A549 (cell line): Measurements from ENCODE around the gene FKBP15. TPM values are rescaled to one million over a fixed set of nuclear protein-coding genes. Genes with fewer than 3 reads are reported as not detected.
A peak's percentile ranks its signal among the peaks of the same experiment; 100 is the strongest.
"Not testable (repeated sequence)": the region's sequence is repeated elsewhere in the genome, so short reads cannot be mapped to it uniquely, and the experiment has no call there.

ENCODE experiments used
- ATAC-seq, 2 experiments: fragments of 200-7000 bp in 1 of 2; fragments of >200 bp in 1 of 2; cut with Nextera tagmentation in 1 of 2; cut with Tn5 transposase in 1 of 2; 3 replicates each; pipeline versions ENCODE4 v1.8.0 to v1.9.1; 2018 to 2020; ENCODE audit warnings: mild to moderate bottlenecking in 1 of 2, moderate library complexity in 1 of 2
- CTCF ChIA-PET: fragments of 300-600 bp; sonication (Branson Sonifier 250); formaldehyde crosslinking; extraction: SDS; loops from one replicate; lab custom pipeline; 2021; ENCODE audit warnings: antibody characterized with exemption, inconsistent platforms; lab: Yijun Ruan, JAX
- POLR2A ChIA-PET: fragments of 350-600 bp; formaldehyde crosslinking; extraction: SDS; loops from one replicate; lab custom pipeline; 2021; ENCODE audit warnings: antibody characterized with exemption, inconsistent platforms; lab: Yijun Ruan, JAX
- DNase-seq, 2 experiments: peaks; one replicate each; pipeline versions ENCODE4 v3.0.0 to v3.0.0-alpha.2; 2011 to 2016; ENCODE audit warnings: low read depth in 1 of 2, low spot score in 1 of 2
- FAIRE-seq: peaks from 2 replicates; lab custom pipeline; 2011; peaks lifted over from hg19 to GRCh38; lab: Jason Lieb, UNC
- H3K27ac ChIP-seq, 2 experiments: fragments of >200 bp; sonication (Bioruptor Twin); formaldehyde crosslinking; 3 replicates each; pipeline ENCODE4 v1.5.1; 2016 to 2017
- H3K4me1 ChIP-seq: fragments of >200 bp; sonication (Bioruptor Twin); formaldehyde crosslinking; 3 replicates; pipeline ENCODE4 v1.6.1; 2016
- H3K4me2 ChIP-seq: fragments of >200 bp; sonication (Bioruptor Twin); formaldehyde crosslinking; 3 replicates; pipeline ENCODE4 v1.6.1; 2016
- H3K4me3 ChIP-seq: fragments of >200 bp; sonication (Bioruptor Twin); formaldehyde crosslinking; 3 replicates; pipeline ENCODE4 v1.5.1; 2016
- H3K9me3 ChIP-seq: fragments of >200 bp; sonication (Bioruptor Twin); formaldehyde crosslinking; 3 replicates; pipeline ENCODE4 v1.6.1; 2016
- FOXS1 ChIP-seq: fragments of 250-450 bp; sonication (Bioruptor Pico); IDR thresholded peaks from 2 replicates; pipeline ENCODE4 v1.5.0; 2020; ENCODE audit warnings: mild to moderate bottlenecking, moderate library complexity
- GATA3 ChIP-seq: IDR thresholded peaks from 2 replicates; pipeline ENCODE4 v1.6.1; 2012; ENCODE audit warnings: borderline replicate concordance
- HEYL ChIP-seq: fragments of 250-450 bp; sonication (Bioruptor Pico); IDR thresholded peaks from 2 replicates; pipeline ENCODE4 v1.8.0; 2021; ENCODE audit warnings: mild to moderate bottlenecking, moderate library complexity
- HMGXB4 ChIP-seq: fragments of 250-450 bp; sonication (Bioruptor Pico); IDR thresholded peaks from 2 replicates; pipeline ENCODE4 v1.5.0; 2021; ENCODE audit warnings: mild to moderate bottlenecking, moderate library complexity, borderline replicate concordance
- KDM1A ChIP-seq: fragments of 200-600 bp; sonication (generic); IDR thresholded peaks from 2 replicates; pipeline ENCODE4 v1.6.1; 2016; ENCODE audit warnings: low read depth, mild to moderate bottlenecking
- MAFK ChIP-seq: fragments of 450-650 bp; IDR thresholded peaks from 2 replicates; pipeline ENCODE4 v1.6.1; 2014; ENCODE audit not compliant: partially characterized antibody
- NFE2L2 ChIP-seq: fragments of 150-350 bp; conservative IDR thresholded peaks from 2 replicates; pipeline ENCODE4 v1.6.1; 2014; ENCODE audit warnings: low read length
- NR3C1 ChIP-seq: fragments of >200 bp; sonication (Bioruptor Twin); formaldehyde crosslinking; IDR thresholded peaks from 3 replicates; pipeline ENCODE4 v1.6.1; 2017
- PHF8 ChIP-seq: fragments of 200-600 bp; sonication (generic); IDR thresholded peaks from 2 replicates; pipeline ENCODE4 v1.6.1; 2016; ENCODE audit warnings: low read depth, mild to moderate bottlenecking, antibody characterized with exemption, moderate library complexity, borderline replicate concordance
- POLR2A ChIP-seq: IDR thresholded peaks from 2 replicates; pipeline ENCODE4 v1.6.1; 2012; ENCODE audit warnings: mild to moderate bottlenecking, low read length
- POLR2AphosphoS2 ChIP-seq: conservative IDR thresholded peaks from 2 replicates; pipeline ENCODE4 v1.6.1; 2012; ENCODE audit warnings: low read length, improper control_type of control experiment, inconsistent platforms
- RAD21 ChIP-seq, 2 experiments: fragments of >200 bp in 1 of 2; sonication (Bioruptor Twin) in 1 of 2; formaldehyde crosslinking in 1 of 2; IDR thresholded peaks in 1 of 2; conservative IDR thresholded peaks in 1 of 2; 2 replicates in 1 of 2; 3 replicates in 1 of 2; pipeline ENCODE4 v1.6.1; 2012 to 2018; ENCODE audit warnings: inconsistent platforms in 1 of 2
- RCOR1 ChIP-seq: fragments of 150-350 bp; IDR thresholded peaks from 2 replicates; pipeline ENCODE4 v1.6.1; 2014; ENCODE audit warnings: antibody characterized with exemption, low read length, low read depth
- ZC3H11A ChIP-seq: fragments of 450-650 bp; IDR thresholded peaks from 2 replicates; pipeline ENCODE4 v1.6.1; 2014; ENCODE audit warnings: antibody characterized with exemption, mild to moderate bottlenecking
- ZSCAN20 ChIP-seq: fragments of 250-450 bp; sonication (Bioruptor Pico); IDR thresholded peaks from 2 replicates; pipeline ENCODE4 v1.8.0; 2022; ENCODE audit warnings: mild to moderate bottlenecking, moderate library complexity
- WGBS: methylation state at CpG from one replicate; pipeline ENCODE4 v1.1.6; 2017; ENCODE audit errors: missing lambda C conversion rate; 5-methylcytosine and 5-hydroxymethylcytosine counted together
- polyA plus RNA-seq, 4 experiments: library from polyadenylated mRNA; depleted of rRNA in 3 of 4; stranded (reverse); fragments of >200 nt; fragmentation: RNase III in 1 of 4; extraction: RNeasy Plus Mini Kit Qiagen cat#74134 plus additional on column Dnase treatment in 1 of 4; gene quantifications; 2 replicates in 3 of 4; 3 replicates in 1 of 4; pipeline ENCODE4 v1.2.3, GENCODE V29; 2011 to 2017
- TF ChIP-seq, protein P1 (sequence below): IDR thresholded peaks from 2 replicates; pipeline ENCODE4 v1.6.1; 2012; ENCODE audit warnings: low read depth, borderline replicate concordance
- TF ChIP-seq, protein P2 (sequence below): fragments of >200 bp; sonication (Bioruptor Twin); formaldehyde crosslinking; IDR thresholded peaks from 3 replicates; pipeline ENCODE4 v1.6.1; 2016
- TF ChIP-seq, protein P3 (sequence below): fragments of >200 bp; sonication (Bioruptor Twin); formaldehyde crosslinking; IDR thresholded peaks from 3 replicates; pipeline ENCODE4 v1.5.1; 2016

Gene FKBP15
- polyA plus RNA-seq, 2 of the 4 experiments (the other 2 are of a cell fraction) = 14.1 to 26.0 TPM

GRCh38 chr9:113129884-113130283 is 91.2 kb downstream of the FKBP15 start:
- DNase-seq (no peak), FAIRE-seq (no peak), ATAC-seq (no peak)
- Histone ChIP-seq H3K4me1 (no peaks in the 10 kb centered on the region), H3K4me3 (no peak overlapping the region), H3K4me2 (no peak overlapping the region), H3K27ac (no peak overlapping the region), H3K9me3 (peaks cover 4% of the 10 kb centered on the region; the same call in 1 of the 3 replicates)
- POLR2A ChIA-PET = no interaction called here
- CTCF ChIA-PET = no interaction called here
- 3% methylated on average over 4 of the region's 4 CpGs for WGBS
- TF ChIP-seq ZSCAN20 (CRISPR knock-in tag) (no peak), HEYL (CRISPR knock-in tag) (no peak), KDM1A (no peak), NR3C1 (no peak), RAD21 (conservative IDR thresholded peaks at IDR 0.05 in 1 of 2, IDR thresholded peaks at IDR 0.05 in 1 of 2) (no peak), ZC3H11A (no peak), POLR2A (no peak), GATA3 (no peak), FOXS1 (CRISPR knock-in tag) (no peak), PHF8 (no peak), HMGXB4 (no peak), RCOR1 (no peak), NFE2L2 (no peak), POLR2AphosphoS2 (no peak)
- TF ChIP-seq, protein P1, sequence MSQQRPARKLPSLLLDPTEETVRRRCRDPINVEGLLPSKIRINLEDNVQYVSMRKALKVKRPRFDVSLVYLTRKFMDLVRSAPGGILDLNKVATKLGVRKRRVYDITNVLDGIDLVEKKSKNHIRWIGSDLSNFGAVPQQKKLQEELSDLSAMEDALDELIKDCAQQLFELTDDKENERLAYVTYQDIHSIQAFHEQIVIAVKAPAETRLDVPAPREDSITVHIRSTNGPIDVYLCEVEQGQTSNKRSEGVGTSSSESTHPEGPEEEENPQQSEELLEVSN = no peak
- TF ChIP-seq, protein P2, sequence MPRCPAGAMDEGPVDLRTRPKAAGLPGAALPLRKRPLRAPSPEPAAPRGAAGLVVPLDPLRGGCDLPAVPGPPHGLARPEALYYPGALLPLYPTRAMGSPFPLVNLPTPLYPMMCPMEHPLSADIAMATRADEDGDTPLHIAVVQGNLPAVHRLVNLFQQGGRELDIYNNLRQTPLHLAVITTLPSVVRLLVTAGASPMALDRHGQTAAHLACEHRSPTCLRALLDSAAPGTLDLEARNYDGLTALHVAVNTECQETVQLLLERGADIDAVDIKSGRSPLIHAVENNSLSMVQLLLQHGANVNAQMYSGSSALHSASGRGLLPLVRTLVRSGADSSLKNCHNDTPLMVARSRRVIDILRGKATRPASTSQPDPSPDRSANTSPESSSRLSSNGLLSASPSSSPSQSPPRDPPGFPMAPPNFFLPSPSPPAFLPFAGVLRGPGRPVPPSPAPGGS = no peak

- Histone ChIP-seq H3K4me3 (no peak overlapping the region), H3K9me3 (peaks cover 4% of the 10 kb centered on the region; the same call in 1 of the 3 replicates), H3K27ac (no peak overlapping the region)
- POLR2A ChIA-PET = no interaction called here
- no peak for DNase-seq
- CTCF ChIA-PET = no interaction called here
- no peak for ATAC-seq
- TF ChIP-seq MAFK = peak; percentile 82
- TF ChIP-seq, protein P3, sequence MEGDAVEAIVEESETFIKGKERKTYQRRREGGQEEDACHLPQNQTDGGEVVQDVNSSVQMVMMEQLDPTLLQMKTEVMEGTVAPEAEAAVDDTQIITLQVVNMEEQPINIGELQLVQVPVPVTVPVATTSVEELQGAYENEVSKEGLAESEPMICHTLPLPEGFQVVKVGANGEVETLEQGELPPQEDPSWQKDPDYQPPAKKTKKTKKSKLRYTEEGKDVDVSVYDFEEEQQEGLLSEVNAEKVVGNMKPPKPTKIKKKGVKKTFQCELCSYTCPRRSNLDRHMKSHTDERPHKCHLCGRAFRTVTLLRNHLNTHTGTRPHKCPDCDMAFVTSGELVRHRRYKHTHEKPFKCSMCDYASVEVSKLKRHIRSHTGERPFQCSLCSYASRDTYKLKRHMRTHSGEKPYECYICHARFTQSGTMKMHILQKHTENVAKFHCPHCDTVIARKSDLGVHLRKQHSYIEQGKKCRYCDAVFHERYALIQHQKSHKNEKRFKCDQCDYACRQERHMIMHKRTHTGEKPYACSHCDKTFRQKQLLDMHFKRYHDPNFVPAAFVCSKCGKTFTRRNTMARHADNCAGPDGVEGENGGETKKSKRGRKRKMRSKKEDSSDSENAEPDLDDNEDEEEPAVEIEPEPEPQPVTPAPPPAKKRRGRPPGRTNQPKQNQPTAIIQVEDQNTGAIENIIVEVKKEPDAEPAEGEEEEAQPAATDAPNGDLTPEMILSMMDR = no peak
- TF ChIP-seq, all 56 proteins: peak for 1
- FAIRE-seq = no peak
- no peak overlapping the region for H3K4me2 ChIP-seq
- no peaks in the 10 kb centered on the region for H3K4me1 ChIP-seq
Observed at GRCh38 chr9:113129466-113129865, 91.6 kb downstream of the FKBP15 start.

GRCh38 chr9:113125386-113126035 is 95.6 kb downstream of the FKBP15 start:
- Histone ChIP-seq H3K9me3 (peaks cover 4% of the 10 kb centered on the region; the same call in 1 of the 3 replicates), H3K4me2 (no peak overlapping the region), H3K27ac (no peak overlapping the region), H3K4me3 (no peak overlapping the region), H3K4me1 (no peaks in the 10 kb centered on the region)
- FAIRE-seq = no peak
- WGBS = 2% methylated on average over 4 of the region's 4 CpGs
- CTCF ChIA-PET = no interaction called here
- ATAC-seq = no peak
- no peak for DNase-seq
- POLR2A ChIA-PET = no interaction called here
- TF ChIP-seq, protein P2 = no peak

DNA sequence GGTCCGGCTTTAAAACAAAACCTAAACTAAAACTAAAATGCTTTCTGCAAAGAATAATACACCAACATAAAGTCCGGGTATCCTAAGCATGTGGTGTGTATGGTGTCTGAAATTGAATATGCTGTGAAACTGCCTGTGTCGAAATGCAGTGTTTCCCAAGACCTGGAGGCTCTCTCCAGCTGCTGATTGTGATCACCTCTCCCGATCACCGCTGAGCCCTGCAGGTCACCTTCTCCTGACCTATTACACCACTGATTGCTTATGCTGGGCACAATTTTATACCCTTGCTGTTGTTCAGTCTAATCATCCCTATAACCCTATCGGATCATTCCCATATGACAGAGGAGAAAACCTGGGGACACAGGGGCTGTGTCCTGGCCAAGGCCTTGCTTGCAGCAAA is 102.2 kb downstream of the FKBP15 start:
- POLR2A ChIA-PET, H3K4me3 ChIP-seq, H3K9me3 ChIP-seq, H3K4me2 ChIP-seq, ATAC-seq, CTCF ChIA-PET, H3K4me1 ChIP-seq, DNase-seq, FAIRE-seq, H3K27ac ChIP-seq: not testable (repeated sequence)
- no CpG with 5 or more reads among the region's 6 CpGs for WGBS
